Smooth muscle cell (in vitro differentiated cells): ENCODE measurements around the gene CDH18. TPM values are rescaled to one million over a fixed set of nuclear protein-coding genes. Genes with fewer than 3 reads are reported as not detected.

Source experiments
- DNase-seq: peaks from one replicate; lab custom pipeline; 2025; ENCODE audit not compliant: unreplicated experiment; lab: John Stamatoyannopoulos, UW
- H2AFZ ChIP-seq: fragments of 200-600 bp; sonication (generic); 2 replicates; pipeline ENCODE4 v1.6.0; 2016; ENCODE audit warnings: antibody characterized with exemption, low read depth, mild to moderate bottlenecking
- H3F3A ChIP-seq: fragments of 200-600 bp; sonication (generic); 2 replicates; pipeline ENCODE4 v1.6.0; 2017; ENCODE audit warnings: antibody characterized with exemption, low read depth
- H3K27ac ChIP-seq: fragments of 200-600 bp; sonication (generic); 2 replicates; pipeline ENCODE4 v1.5.1; 2016; ENCODE audit warnings: low read depth, mild to moderate bottlenecking
- H3K27me3 ChIP-seq: fragments of 200-600 bp; sonication (generic); 2 replicates; pipeline ENCODE4 v1.6.1; 2016; ENCODE audit warnings: low read depth, mild to moderate bottlenecking
- H3K36me3 ChIP-seq: fragments of 200-600 bp; sonication (generic); 2 replicates; pipeline ENCODE4 v1.5.1; 2016; ENCODE audit warnings: low read depth
- H3K4me1 ChIP-seq: fragments of 200-600 bp; sonication (generic); 2 replicates; pipeline ENCODE4 v1.5.1; 2016; ENCODE audit warnings: low read depth
- H3K4me2 ChIP-seq: fragments of 200-600 bp; sonication (generic); 2 replicates; pipeline ENCODE4 v1.6.0; 2016; ENCODE audit warnings: mild to moderate bottlenecking
- H3K4me3 ChIP-seq: fragments of 200-600 bp; sonication (generic); 2 replicates; pipeline ENCODE4 v1.5.1; 2016; ENCODE audit warnings: mild to moderate bottlenecking
- H3K79me2 ChIP-seq: fragments of 200-600 bp; sonication (generic); 2 replicates; pipeline ENCODE4 v1.6.0; 2016; ENCODE audit warnings: low read depth, mild to moderate bottlenecking
- H3K9ac ChIP-seq: fragments of 200-600 bp; sonication (generic); 2 replicates; pipeline ENCODE4 v1.6.0; 2016; ENCODE audit warnings: low read depth
- H3K9me3 ChIP-seq: fragments of 200-600 bp; sonication (generic); replicated peaks from 2 replicates; pipeline ENCODE4 v1.5.1; 2016; ENCODE audit warnings: low read depth
- H4K20me1 ChIP-seq: fragments of 200-600 bp; sonication (generic); 2 replicates; pipeline ENCODE4 v1.6.0; 2016; ENCODE audit warnings: low read depth
- WGBS: methylation state at CpG from one replicate; pipeline ENCODE4 v1.1.7; 2016; ENCODE audit warnings: low lambda C conversion rate; 5-methylcytosine and 5-hydroxymethylcytosine counted together
- polyA plus RNA-seq: library from polyadenylated mRNA; unstranded; fragments of >200 nt; fragmentation: Nextera tagmentation; extraction: Ambion mirVana; gene quantifications from 2 replicates; pipeline ENCODE4 v1.2.1, GENCODE V29; 2016
- total RNA-seq: library from RNA; depleted of rRNA; stranded (reverse); fragments of >200 nt; gene quantifications from 2 replicates; pipeline ENCODE4 v1.2.3, GENCODE V29; 2014
- TF ChIP-seq, protein P1 (sequence below): fragments of 200-600 bp; sonication (generic); IDR thresholded peaks from 2 replicates; pipeline ENCODE4 v1.5.1; 2017; ENCODE audit warnings: borderline replicate concordance, mild to moderate bottlenecking, antibody characterized with exemption; ENCODE audit not compliant: insufficient read depth, poor library complexity, severe bottlenecking

CDH18 gene, protein sequence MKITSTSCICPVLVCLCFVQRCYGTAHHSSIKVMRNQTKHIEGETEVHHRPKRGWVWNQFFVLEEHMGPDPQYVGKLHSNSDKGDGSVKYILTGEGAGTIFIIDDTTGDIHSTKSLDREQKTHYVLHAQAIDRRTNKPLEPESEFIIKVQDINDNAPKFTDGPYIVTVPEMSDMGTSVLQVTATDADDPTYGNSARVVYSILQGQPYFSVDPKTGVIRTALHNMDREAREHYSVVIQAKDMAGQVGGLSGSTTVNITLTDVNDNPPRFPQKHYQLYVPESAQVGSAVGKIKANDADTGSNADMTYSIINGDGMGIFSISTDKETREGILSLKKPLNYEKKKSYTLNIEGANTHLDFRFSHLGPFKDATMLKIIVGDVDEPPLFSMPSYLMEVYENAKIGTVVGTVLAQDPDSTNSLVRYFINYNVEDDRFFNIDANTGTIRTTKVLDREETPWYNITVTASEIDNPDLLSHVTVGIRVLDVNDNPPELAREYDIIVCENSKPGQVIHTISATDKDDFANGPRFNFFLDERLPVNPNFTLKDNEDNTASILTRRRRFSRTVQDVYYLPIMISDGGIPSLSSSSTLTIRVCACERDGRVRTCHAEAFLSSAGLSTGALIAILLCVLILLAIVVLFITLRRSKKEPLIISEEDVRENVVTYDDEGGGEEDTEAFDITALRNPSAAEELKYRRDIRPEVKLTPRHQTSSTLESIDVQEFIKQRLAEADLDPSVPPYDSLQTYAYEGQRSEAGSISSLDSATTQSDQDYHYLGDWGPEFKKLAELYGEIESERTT
- total RNA-seq: 0.13 TPM in 1 of 2 replicates, not detected in the other
- not detected in 2 replicates for polyA plus RNA-seq

DNA sequence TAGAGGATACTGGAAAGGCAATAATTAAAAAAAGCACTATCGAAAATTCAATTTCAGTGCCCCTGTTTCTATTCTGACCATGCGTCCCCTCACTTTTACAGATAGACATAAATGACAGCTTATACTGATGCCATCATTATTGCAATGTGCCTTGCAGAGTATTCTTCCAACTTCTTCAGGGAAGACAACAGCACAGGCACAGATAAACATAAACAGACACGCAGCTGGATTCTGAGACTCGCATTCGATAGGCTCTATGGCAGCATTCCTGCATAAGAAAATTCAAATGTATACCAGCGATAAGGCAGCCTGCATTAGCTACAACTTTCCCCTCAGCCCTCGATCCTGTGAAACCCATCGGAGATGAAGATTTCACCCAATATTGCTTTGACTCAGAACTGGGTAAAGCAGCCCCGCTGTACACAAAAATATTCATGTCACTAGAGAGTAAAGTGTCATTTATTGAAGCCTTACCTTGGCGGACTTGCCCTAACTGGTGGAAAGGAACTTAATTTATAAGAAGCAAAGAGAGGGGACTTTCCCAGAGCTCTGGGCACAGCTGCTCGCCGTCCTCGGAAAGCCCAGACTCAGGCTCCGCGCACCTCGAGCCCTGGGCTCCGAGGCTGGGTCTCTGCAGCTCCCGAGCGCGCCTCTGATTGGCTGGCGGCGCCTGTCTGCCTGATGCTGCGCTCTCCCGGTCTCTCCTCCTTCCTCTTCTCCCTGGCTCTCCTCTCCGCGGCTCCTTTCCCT lies at the start of gene CDH18:
TSS of gene CDH18 (minus strand) at position 589 of the 750 bp plus-strand sequence. CDS start 149,214 bp downstream, outside the sequence.
- Histone ChIP-seq H3K79me2 (no peaks in the 10 kb centered on the region), H3K36me3 (no peaks in the 10 kb centered on the region), H2AFZ (peak within 1 kb of the TSS; percentile 98), H3K4me3 (peak within 1 kb of the TSS; percentile 56), H3K27me3 (peaks cover 54% of the 10 kb centered on the region), H3K27ac (no peak within 1 kb of the TSS), H3K4me2 (peak within 1 kb of the TSS; percentile 98), H3K9ac (no peak within 1 kb of the TSS), H3F3A (no peaks in the 10 kb centered on the region), H4K20me1 (no peaks in the 10 kb centered on the region), H3K4me1 (no peaks in the 10 kb centered on the region), H3K9me3 (no peaks in the 10 kb centered on the region)
- TF ChIP-seq, protein P1, sequence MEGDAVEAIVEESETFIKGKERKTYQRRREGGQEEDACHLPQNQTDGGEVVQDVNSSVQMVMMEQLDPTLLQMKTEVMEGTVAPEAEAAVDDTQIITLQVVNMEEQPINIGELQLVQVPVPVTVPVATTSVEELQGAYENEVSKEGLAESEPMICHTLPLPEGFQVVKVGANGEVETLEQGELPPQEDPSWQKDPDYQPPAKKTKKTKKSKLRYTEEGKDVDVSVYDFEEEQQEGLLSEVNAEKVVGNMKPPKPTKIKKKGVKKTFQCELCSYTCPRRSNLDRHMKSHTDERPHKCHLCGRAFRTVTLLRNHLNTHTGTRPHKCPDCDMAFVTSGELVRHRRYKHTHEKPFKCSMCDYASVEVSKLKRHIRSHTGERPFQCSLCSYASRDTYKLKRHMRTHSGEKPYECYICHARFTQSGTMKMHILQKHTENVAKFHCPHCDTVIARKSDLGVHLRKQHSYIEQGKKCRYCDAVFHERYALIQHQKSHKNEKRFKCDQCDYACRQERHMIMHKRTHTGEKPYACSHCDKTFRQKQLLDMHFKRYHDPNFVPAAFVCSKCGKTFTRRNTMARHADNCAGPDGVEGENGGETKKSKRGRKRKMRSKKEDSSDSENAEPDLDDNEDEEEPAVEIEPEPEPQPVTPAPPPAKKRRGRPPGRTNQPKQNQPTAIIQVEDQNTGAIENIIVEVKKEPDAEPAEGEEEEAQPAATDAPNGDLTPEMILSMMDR: no peak
- peak; percentile 1 for DNase-seq
- 14% methylated on average over 20 of the region's 26 CpGs for WGBS

DNA sequence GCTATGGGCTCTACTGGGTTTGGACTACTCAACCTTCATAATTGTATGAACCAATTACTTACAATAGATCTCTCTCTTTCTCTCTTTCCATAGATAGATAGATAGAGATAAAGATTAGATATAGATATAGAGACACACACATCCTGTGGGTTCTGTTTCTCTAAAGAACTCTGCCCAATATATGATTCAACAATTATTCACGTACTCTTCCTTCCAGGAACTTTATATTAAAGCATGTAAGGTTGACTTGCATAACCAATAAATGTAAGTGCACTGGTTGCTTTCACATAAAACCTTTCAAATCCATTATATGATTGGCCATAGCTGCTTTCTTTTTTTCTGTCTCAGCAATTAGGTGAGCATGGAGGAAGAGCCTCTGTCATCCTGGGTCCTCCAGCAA lies 46.7 kb upstream of the CDH18 start:
- TF ChIP-seq, protein P1: no peak
- WGBS: 91% methylated on average over 1 of the region's 1 CpG
- Histone ChIP-seq H3K4me2 (no peak overlapping the region), H4K20me1 (no peaks in the 10 kb centered on the region), H2AFZ (no peak overlapping the region), H3K9me3 (no peaks in the 10 kb centered on the region), H3K27me3 (no peaks in the 10 kb centered on the region), H3K27ac (no peak overlapping the region), H3K36me3 (no peaks in the 10 kb centered on the region), H3K9ac (no peak overlapping the region), H3K79me2 (no peaks in the 10 kb centered on the region), H3F3A (no peaks in the 10 kb centered on the region), H3K4me1 (no peaks in the 10 kb centered on the region), H3K4me3 (no peak overlapping the region)
- DNase-seq: no peak

DNA sequence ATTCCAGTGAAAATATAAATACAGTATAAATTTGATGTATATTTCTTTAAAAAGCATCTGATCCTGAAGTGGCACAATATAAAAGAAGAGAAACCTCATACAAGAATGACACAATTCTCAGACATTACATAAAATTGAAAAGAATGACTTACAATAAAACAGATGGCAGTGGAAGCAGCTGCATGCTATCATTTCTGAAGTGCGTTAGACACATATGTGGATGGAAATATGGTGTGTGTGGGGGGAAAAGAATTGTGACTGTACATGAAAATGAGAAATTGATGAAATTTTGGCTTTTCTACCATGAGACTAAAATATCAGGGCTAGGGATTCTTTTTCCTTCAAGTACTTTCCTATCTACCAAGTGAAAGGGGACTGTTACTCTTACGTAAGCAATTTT lies 45.9 kb upstream of the CDH18 start:
- no peaks in the 10 kb centered on the region for H3K27me3 ChIP-seq
- H3K27ac ChIP-seq: no peak overlapping the region
- H3K36me3 ChIP-seq: no peaks in the 10 kb centered on the region
- DNase-seq: no peak
- no peak overlapping the region for H2AFZ ChIP-seq
- H3K9me3 ChIP-seq: no peaks in the 10 kb centered on the region
- TF ChIP-seq, protein P1: no peak
- H3K4me2 ChIP-seq: no peak overlapping the region
- no peak overlapping the region for H3K4me3 ChIP-seq
- no peaks in the 10 kb centered on the region for H3F3A ChIP-seq
- no peaks in the 10 kb centered on the region for H3K4me1 ChIP-seq
- H3K9ac ChIP-seq: no peak overlapping the region
- H3K79me2 ChIP-seq: no peaks in the 10 kb centered on the region
- WGBS: 97% methylated on average over 2 of the region's 2 CpGs
- H4K20me1 ChIP-seq: no peaks in the 10 kb centered on the region
